Measurements from ENCODE around the gene KRTAP8-1. TPM values are rescaled to one million over a fixed set of nuclear protein-coding genes. Genes with fewer than 3 reads are reported as not detected.
A peak's percentile ranks its signal among the peaks of the same experiment; 100 is the strongest.

Gene KRTAP8-1
- polyA plus RNA-seq, 2 of the 4 experiments (the other 2 are of a cell fraction) = not detected

DNA sequence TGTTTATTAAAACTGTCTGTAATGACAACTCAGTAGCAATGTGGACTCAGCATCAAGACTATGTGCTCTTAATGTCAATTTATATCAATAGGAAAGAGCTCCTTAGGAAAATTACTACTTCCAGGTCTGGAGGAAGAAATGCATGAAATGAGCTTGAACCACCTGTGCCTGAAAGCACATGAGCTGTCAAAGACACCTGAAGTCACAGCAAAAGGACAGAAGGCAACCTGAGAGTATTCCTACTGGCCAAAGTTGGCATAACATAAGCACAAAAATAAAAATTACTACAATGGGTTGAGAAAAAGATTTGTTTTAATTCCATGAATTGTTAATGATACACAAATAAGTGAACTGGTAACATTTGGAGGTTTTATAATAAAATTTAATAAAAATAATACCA is 29.9 kb upstream of the KRTAP8-1 start:
- ChIA-PET POLR2A (no interaction called here), CTCF (interaction anchor here (1.0 kb wide), 1 partner anchor 12 kb away, joined by 3 read pairs; no protein-coding TSS in a partner anchor)
- ATAC-seq (no peak), FAIRE-seq (no peak), DNase-seq (ENCODE audit: low read depth in 1 of 2, low spot score in 1 of 2) (no peak)
- Histone ChIP-seq H3K4me3 (no peak overlapping the region), H3K27ac (no peak overlapping the region), H3K4me1 (no peaks in the 10 kb centered on the region), H3K9me3 (no peaks in the 10 kb centered on the region), H3K4me2 (no peak overlapping the region)
- no peak for TF ChIP-seq BCL3 (IDR thresholded peaks at IDR 0.05)

GRCh38 chr21:30839304-30839703 is 26.2 kb upstream of the KRTAP8-1 start:
- POLR2A ChIA-PET = no interaction called here
- H3K4me1 ChIP-seq = no peaks in the 10 kb centered on the region
- no peak for ATAC-seq
- no peak for TF ChIP-seq HDAC2 (IDR thresholded peaks at IDR 0.05)
- TF ChIP-seq ZFP36 (IDR thresholded peaks at IDR 0.05; ENCODE audit: borderline replicate concordance, partially characterized antibody) = no peak
- no peak for TF ChIP-seq RCOR1 (IDR thresholded peaks at IDR 0.05; ENCODE audit: low read depth, low read length)
- TF ChIP-seq CBX2 (IDR thresholded peaks at IDR 0.05; ENCODE audit: borderline replicate concordance, low read depth) = no peak
- TF ChIP-seq JUNB (IDR thresholded peaks at IDR 0.05) = no peak
- no peak for TF ChIP-seq HMGXB4 (CRISPR knock-in tag; IDR thresholded peaks at IDR 0.05; ENCODE audit: borderline replicate concordance)
- no peak for TF ChIP-seq BCL3 (IDR thresholded peaks at IDR 0.05)
- no peak for TF ChIP-seq JUN (IDR thresholded peaks at IDR 0.05)
- H3K9me3 ChIP-seq = no peaks in the 10 kb centered on the region
- DNase-seq (ENCODE audit: low read depth in 1 of 2, low spot score in 1 of 2) = peak in 1 of 2 experiments; percentile 29
- H3K4me2 ChIP-seq = no peak overlapping the region
- CTCF ChIA-PET = interaction anchor here (1.3 kb wide), 1 partner anchor 10 kb away, joined by 4 read pairs; the partner anchor contains the start of gene KRTAP7-1
- 0% methylated on average over 2 of the region's 5 CpGs for WGBS (ENCODE audit: missing lambda C conversion rate)
- no peak overlapping the region for H3K4me3 ChIP-seq
- H3K27ac ChIP-seq = no peak overlapping the region
- no peak for FAIRE-seq

GRCh38 chr21:30838536-30838935 is 25.5 kb upstream of the KRTAP8-1 start:
- no peak overlapping the region for H3K4me2 ChIP-seq
- H3K9me3 ChIP-seq = no peaks in the 10 kb centered on the region
- no peak overlapping the region for H3K27ac ChIP-seq
- ChIA-PET POLR2A (no interaction called here), CTCF (interaction anchor here (1.3 kb wide), 1 partner anchor 9 kb away, joined by 4 read pairs; the partner anchor contains the start of gene KRTAP7-1)
- FAIRE-seq (no peak), DNase-seq (ENCODE audit: low read depth in 1 of 2, low spot score in 1 of 2) (no peak), ATAC-seq (no peak)
- 22% methylated on average over 6 of the region's 6 CpGs for WGBS (ENCODE audit: missing lambda C conversion rate)
- no peak overlapping the region for H3K4me3 ChIP-seq
- TF ChIP-seq RCOR1 (IDR thresholded peaks at IDR 0.05; ENCODE audit: low read depth, low read length) (no peak), CHD4 (IDR thresholded peaks at IDR 0.05; ENCODE audit: borderline replicate concordance) (no peak), CBX8 (IDR thresholded peaks at IDR 0.05) (no peak), RAD21 (conservative IDR thresholded peaks at IDR 0.05 in 1 of 2, IDR thresholded peaks at IDR 0.05 in 1 of 2) (no peak), USF2 (IDR thresholded peaks at IDR 0.05) (no peak), TP53 (CRISPR knock-in tag; IDR thresholded peaks at IDR 0.05) (no peak), RNF2 (IDR thresholded peaks at IDR 0.05; ENCODE audit: borderline replicate concordance, low read depth) (no peak), GATA3 (IDR thresholded peaks at IDR 0.05; ENCODE audit: borderline replicate concordance) (no peak), ZC3H11A (IDR thresholded peaks at IDR 0.05) (no peak), MYC (IDR thresholded peaks at IDR 0.05; ENCODE audit: borderline replicate concordance, low read length) (no peak), BCL3 (IDR thresholded peaks at IDR 0.05) (no peak)
- H3K4me1 ChIP-seq = no peaks in the 10 kb centered on the region

Measured in A549 (cell line).